A549 (cell line): ENCODE data around the gene NCBP3. TPM values are rescaled to one million over a fixed set of nuclear protein-coding genes. Genes with fewer than 3 reads are reported as not detected.
A peak's percentile ranks its signal among the peaks of the same experiment; 100 is the strongest.

Experiments
- ATAC-seq, 2 experiments: fragments of 200-7000 bp in 1 of 2; fragments of >200 bp in 1 of 2; cut with Nextera tagmentation in 1 of 2; cut with Tn5 transposase in 1 of 2; 3 replicates each; pipeline versions ENCODE4 v1.8.0 to v1.9.1; 2018 to 2020; ENCODE audit warnings: mild to moderate bottlenecking in 1 of 2, moderate library complexity in 1 of 2
- CTCF ChIA-PET: fragments of 300-600 bp; sonication (Branson Sonifier 250); formaldehyde crosslinking; extraction: SDS; loops from one replicate; lab custom pipeline; 2021; ENCODE audit warnings: antibody characterized with exemption, inconsistent platforms; lab: Yijun Ruan, JAX
- POLR2A ChIA-PET: fragments of 350-600 bp; formaldehyde crosslinking; extraction: SDS; loops from one replicate; lab custom pipeline; 2021; ENCODE audit warnings: antibody characterized with exemption, inconsistent platforms; lab: Yijun Ruan, JAX
- DNase-seq, 2 experiments: peaks; one replicate each; pipeline versions ENCODE4 v3.0.0 to v3.0.0-alpha.2; 2011 to 2016; ENCODE audit warnings: low read depth in 1 of 2, low spot score in 1 of 2
- FAIRE-seq: peaks from 2 replicates; lab custom pipeline; 2011; peaks lifted over from hg19 to GRCh38; lab: Jason Lieb, UNC
- H3K27ac ChIP-seq, 2 experiments: fragments of >200 bp; sonication (Bioruptor Twin); formaldehyde crosslinking; 3 replicates each; pipeline ENCODE4 v1.5.1; 2016 to 2017
- H3K4me1 ChIP-seq: fragments of >200 bp; sonication (Bioruptor Twin); formaldehyde crosslinking; 3 replicates; pipeline ENCODE4 v1.6.1; 2016
- H3K4me2 ChIP-seq: fragments of >200 bp; sonication (Bioruptor Twin); formaldehyde crosslinking; 3 replicates; pipeline ENCODE4 v1.6.1; 2016
- H3K4me3 ChIP-seq: fragments of >200 bp; sonication (Bioruptor Twin); formaldehyde crosslinking; 3 replicates; pipeline ENCODE4 v1.5.1; 2016
- H3K9me3 ChIP-seq: fragments of >200 bp; sonication (Bioruptor Twin); formaldehyde crosslinking; 3 replicates; pipeline ENCODE4 v1.6.1; 2016
- BHLHE40 ChIP-seq: IDR thresholded peaks from 2 replicates; pipeline ENCODE4 v1.6.1; 2012; ENCODE audit warnings: low read depth, low read length, inconsistent platforms
- CBX2 ChIP-seq: fragments of 200-600 bp; sonication (generic); IDR thresholded peaks from 2 replicates; pipeline ENCODE4 v1.6.1; 2016; ENCODE audit warnings: low read depth, mild to moderate bottlenecking, borderline replicate concordance
- ELK1 ChIP-seq: fragments of 150-350 bp; IDR thresholded peaks from 2 replicates; pipeline ENCODE4 v1.6.1; 2014; ENCODE audit warnings: low read depth, mild to moderate bottlenecking, low read length
- EP300 ChIP-seq, 2 experiments: fragments of >200 bp; sonication (Bioruptor Twin); formaldehyde crosslinking; IDR thresholded peaks; 2 replicates in 1 of 2; 3 replicates in 1 of 2; pipeline ENCODE4 v1.6.1; 2016 to 2017
- HMGXB4 ChIP-seq: fragments of 250-450 bp; sonication (Bioruptor Pico); IDR thresholded peaks from 2 replicates; pipeline ENCODE4 v1.5.0; 2021; ENCODE audit warnings: mild to moderate bottlenecking, moderate library complexity, borderline replicate concordance
- HOXB5 ChIP-seq: fragments of 250-450 bp; sonication (Bioruptor Pico); IDR thresholded peaks from 2 replicates; pipeline ENCODE4 v1.5.0; 2020; ENCODE audit warnings: mild to moderate bottlenecking, moderate library complexity
- JUNB ChIP-seq: fragments of >200 bp; sonication (Bioruptor Twin); formaldehyde crosslinking; IDR thresholded peaks from 2 replicates; pipeline ENCODE4 v1.6.1; 2016
- MAFK ChIP-seq: fragments of 450-650 bp; IDR thresholded peaks from 2 replicates; pipeline ENCODE4 v1.6.1; 2014; ENCODE audit not compliant: partially characterized antibody
- NFE2L2 ChIP-seq: fragments of 150-350 bp; conservative IDR thresholded peaks from 2 replicates; pipeline ENCODE4 v1.6.1; 2014; ENCODE audit warnings: low read length
- NR3C1 ChIP-seq: fragments of >200 bp; sonication (Bioruptor Twin); formaldehyde crosslinking; IDR thresholded peaks from 3 replicates; pipeline ENCODE4 v1.6.1; 2017
- POLR2AphosphoS2 ChIP-seq: conservative IDR thresholded peaks from 2 replicates; pipeline ENCODE4 v1.6.1; 2012; ENCODE audit warnings: low read length, improper control_type of control experiment, inconsistent platforms
- RAD21 ChIP-seq, 2 experiments: fragments of >200 bp in 1 of 2; sonication (Bioruptor Twin) in 1 of 2; formaldehyde crosslinking in 1 of 2; IDR thresholded peaks in 1 of 2; conservative IDR thresholded peaks in 1 of 2; 2 replicates in 1 of 2; 3 replicates in 1 of 2; pipeline ENCODE4 v1.6.1; 2012 to 2018; ENCODE audit warnings: inconsistent platforms in 1 of 2
- REST ChIP-seq: fragments of 200-600 bp; sonication (generic); IDR thresholded peaks from 2 replicates; pipeline ENCODE4 v1.6.1; 2016; ENCODE audit warnings: antibody characterized with exemption, mild to moderate bottlenecking, moderate library complexity
- RFX5 ChIP-seq: fragments of 450-650 bp; IDR thresholded peaks from 2 replicates; pipeline ENCODE4 v1.7.1; 2014; ENCODE audit warnings: antibody characterized with exemption, mild to moderate bottlenecking, moderate library complexity
- RNF2 ChIP-seq: fragments of 200-600 bp; sonication (generic); IDR thresholded peaks from 2 replicates; pipeline ENCODE4 v1.6.1; 2016; ENCODE audit warnings: low read depth, mild to moderate bottlenecking, antibody characterized with exemption, moderate library complexity, borderline replicate concordance
- TFCP2L1 ChIP-seq: fragments of 250-450 bp; sonication (Bioruptor Pico); IDR thresholded peaks from 2 replicates; pipeline ENCODE4 v1.5.0; 2021; ENCODE audit warnings: mild to moderate bottlenecking
- ZNF302 ChIP-seq: fragments of 250-450 bp; sonication (Bioruptor Pico); IDR thresholded peaks from 2 replicates; pipeline ENCODE4 v1.9.0; 2021; ENCODE audit warnings: inconsistent platforms, mild to moderate bottlenecking, moderate library complexity
- WGBS: methylation state at CpG from one replicate; pipeline ENCODE4 v1.1.6; 2017; ENCODE audit errors: missing lambda C conversion rate; 5-methylcytosine and 5-hydroxymethylcytosine counted together
- polyA plus RNA-seq, 4 experiments: library from polyadenylated mRNA; depleted of rRNA in 3 of 4; stranded (reverse); fragments of >200 nt; fragmentation: RNase III in 1 of 4; extraction: RNeasy Plus Mini Kit Qiagen cat#74134 plus additional on column Dnase treatment in 1 of 4; gene quantifications; 2 replicates in 3 of 4; 3 replicates in 1 of 4; pipeline ENCODE4 v1.2.3, GENCODE V29; 2011 to 2017
- TF ChIP-seq, protein P1 (sequence below): fragments of >200 bp; sonication (Bioruptor Twin); formaldehyde crosslinking; IDR thresholded peaks from 3 replicates; pipeline ENCODE4 v1.5.1; 2016

The NCBP3 gene
- polyA plus RNA-seq, 2 of the 4 experiments (the other 2 are of a cell fraction), result 32.7 to 36.6 TPM

- no peak overlapping the region for H3K4me2 ChIP-seq
- DNase-seq, result no peak
- no peaks in the 10 kb centered on the region for H3K9me3 ChIP-seq
- ChIA-PET CTCF (interaction anchor here (1.1 to 16.6 kb wide), 4 partner anchors 18 to 76 kb away, joined by 3 to 303 read pairs (median 60); partner anchors contain the start of gene NCBP3), POLR2A (no interaction called here)
- no peak for ATAC-seq
- TF ChIP-seq BHLHE40 (no peak), RNF2 (no peak), NFE2L2 (peak; percentile 77), MAFK (peak; percentile 89)
- no peak for FAIRE-seq
- 94% methylated on average over 4 of the region's 4 CpGs for WGBS
- H3K4me3 ChIP-seq, result no peak overlapping the region
- 0 out of 3 replicates have a peak, but pooled peaks cover 4% of the 10 kb centered on the region for H3K4me1 ChIP-seq
- H3K27ac ChIP-seq, result peak overlapping the region in 1 of 2 experiments; percentile 5; a peak in 1 of 6 replicates
These were observed 36.9 kb downstream of the NCBP3 start for GRCh38 chr17:3809135-3809534.

DNA sequence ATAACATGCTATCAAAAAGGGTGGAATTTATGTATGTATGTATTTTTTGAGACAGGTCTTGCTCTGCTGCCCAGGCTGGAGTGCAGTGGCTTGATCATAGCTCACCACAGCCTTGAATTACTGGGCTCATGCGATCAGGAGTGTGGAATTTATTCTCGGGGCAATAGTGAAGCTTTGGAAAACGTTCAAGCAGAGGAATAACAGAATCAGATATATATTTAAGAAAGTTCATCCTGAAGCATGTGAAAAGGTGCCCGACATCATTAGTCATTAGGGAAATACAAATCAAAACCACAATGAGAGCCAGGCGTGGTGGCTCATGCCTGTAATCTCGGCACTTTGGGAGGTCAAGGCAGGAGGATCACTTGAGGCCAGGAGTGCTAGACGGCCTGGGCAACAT lies 37.3 kb downstream of the NCBP3 start:
- Histone ChIP-seq H3K4me3 (no peak overlapping the region), H3K9me3 (no peaks in the 10 kb centered on the region), H3K4me1 (0 out of 3 replicates have a peak, but pooled peaks cover 4% of the 10 kb centered on the region), H3K4me2 (no peak overlapping the region), H3K27ac (peak overlapping the region in 1 of 2 experiments; percentile 5; a peak in 1 of 6 replicates)
- 92% methylated on average over 7 of the region's 7 CpGs for WGBS
- no peak for ATAC-seq
- ChIA-PET POLR2A (no interaction called here), CTCF (interaction anchor here (1.1 to 16.6 kb wide), 5 partner anchors 19 to 206 kb away, joined by 3 to 303 read pairs (median 49); partner anchors contain the start of gene NCBP3)
- TF ChIP-seq EP300 (IDR thresholded peaks at IDR 0.05), result no peak
- TF ChIP-seq ELK1, result no peak
- TF ChIP-seq BHLHE40, result no peak
- no peak for TF ChIP-seq JUNB
- no peak for TF ChIP-seq RFX5
- TF ChIP-seq, protein P1, sequence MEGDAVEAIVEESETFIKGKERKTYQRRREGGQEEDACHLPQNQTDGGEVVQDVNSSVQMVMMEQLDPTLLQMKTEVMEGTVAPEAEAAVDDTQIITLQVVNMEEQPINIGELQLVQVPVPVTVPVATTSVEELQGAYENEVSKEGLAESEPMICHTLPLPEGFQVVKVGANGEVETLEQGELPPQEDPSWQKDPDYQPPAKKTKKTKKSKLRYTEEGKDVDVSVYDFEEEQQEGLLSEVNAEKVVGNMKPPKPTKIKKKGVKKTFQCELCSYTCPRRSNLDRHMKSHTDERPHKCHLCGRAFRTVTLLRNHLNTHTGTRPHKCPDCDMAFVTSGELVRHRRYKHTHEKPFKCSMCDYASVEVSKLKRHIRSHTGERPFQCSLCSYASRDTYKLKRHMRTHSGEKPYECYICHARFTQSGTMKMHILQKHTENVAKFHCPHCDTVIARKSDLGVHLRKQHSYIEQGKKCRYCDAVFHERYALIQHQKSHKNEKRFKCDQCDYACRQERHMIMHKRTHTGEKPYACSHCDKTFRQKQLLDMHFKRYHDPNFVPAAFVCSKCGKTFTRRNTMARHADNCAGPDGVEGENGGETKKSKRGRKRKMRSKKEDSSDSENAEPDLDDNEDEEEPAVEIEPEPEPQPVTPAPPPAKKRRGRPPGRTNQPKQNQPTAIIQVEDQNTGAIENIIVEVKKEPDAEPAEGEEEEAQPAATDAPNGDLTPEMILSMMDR, result no peak
- no peak for TF ChIP-seq HOXB5 (CRISPR knock-in tag)
- TF ChIP-seq TFCP2L1 (CRISPR knock-in tag), result no peak
- no peak for TF ChIP-seq CBX2
- TF ChIP-seq NR3C1, result no peak
- no peak for TF ChIP-seq HMGXB4 (CRISPR knock-in tag)
- no peak for TF ChIP-seq RAD21 (conservative IDR thresholded peaks at IDR 0.05 in 1 of 2, IDR thresholded peaks at IDR 0.05 in 1 of 2)
- no peak for TF ChIP-seq POLR2AphosphoS2
- no peak for TF ChIP-seq ZNF302 (CRISPR knock-in tag)
- no peak for TF ChIP-seq REST
- no peak for DNase-seq
- FAIRE-seq, result no peak
